Cardiac fibroblast (primary cell): ENCODE results near the gene HOXA6.

Source experiments
- DNase-seq, 2 donors: peaks; one replicate each; pipeline versions ENCODE4 v3.0.0 to v3.0.0-alpha.2; 2010; ENCODE audit warnings: low read depth in 2 of 2
- H3K4me3 ChIP-seq, 2 donors: replicated peaks in 1 of 2; 1 replicate in 1 of 2; 2 replicates in 1 of 2; pipeline ENCODE4 v1.5.1; 2011; ENCODE audit warnings: low read depth in 2 of 2, low read length in 2 of 2, mild to moderate bottlenecking in 2 of 2, moderate library complexity in 1 of 2
- CTCF ChIP-seq: IDR thresholded peaks from one replicate; pipeline ENCODE4 v1.5.1; 2011; ENCODE audit warnings: low read depth, mild to moderate bottlenecking, low read length, inconsistent platforms

The HOXA6 gene

GRCh38 chr7:27179503-27180430 is 32.2 kb upstream of the HOXA6 start:
- peak; percentile 77 for TF ChIP-seq CTCF
- DNase-seq: peak; percentile 49 to 50
- peak overlapping the region in 1 of 2 donors; percentile 4 for H3K4me3 ChIP-seq

GRCh38 chr7:27179030-27179429 is 31.5 kb upstream of the HOXA6 start:
- no peak for TF ChIP-seq CTCF
- no peak overlapping the region for H3K4me3 ChIP-seq
- DNase-seq: no peak

- TF ChIP-seq CTCF: no peak
- DNase-seq: no peak
- H3K4me3 ChIP-seq: no peak overlapping the region
Observed at GRCh38 chr7:27178366-27178765, 30.8 kb upstream of the HOXA6 start.

GRCh38 chr7:27177795-27178320 is 30.3 kb upstream of the HOXA6 start:
- no peak for TF ChIP-seq CTCF
- no peak for DNase-seq
- no peak overlapping the region for H3K4me3 ChIP-seq

- DNase-seq: no peak
- no peak for TF ChIP-seq CTCF
- H3K4me3 ChIP-seq: no peak overlapping the region
Observed at GRCh38 chr7:27176962-27177794, 29.6 kb upstream of the HOXA6 start.

- no peak for DNase-seq
- H3K4me3 ChIP-seq: no peak overlapping the region
Observed at GRCh38 chr7:27176524-27176845, 28.9 kb upstream of the HOXA6 start.

More at GRCh38 chr7:27176524-27176845, 28.9 kb upstream of the HOXA6 start:
- no peak for TF ChIP-seq CTCF
